ENCODE results near the gene SELENOM.

- no peak for TF ChIP-seq POLR2A (IDR thresholded peaks at IDR 0.05)
- TF ChIP-seq CTCF (IDR thresholded peaks at IDR 0.05), result no peak
Measured at GRCh38 chr22:31154975-31155374, 47.6 kb upstream of the SELENOM start.
